GM04504 (cell line): Measurements from ENCODE around the gene TMEM129.
A peak's percentile ranks its signal among the peaks of the same experiment; 100 is the strongest.

Experiments
- DNase-seq: peaks from one replicate; pipeline ENCODE4 v3.0.0-alpha.2; 2012; ENCODE audit warnings: low read depth

Gene TMEM129

GRCh38 chr4:1721003-1721665 is at the start of gene TMEM129, which contains the start of gene TACC3:
TMEM129 (minus strand) TSS chr4:1721323; CDS start chr4:1720837, 486 bp downstream.
TACC3 (plus strand) TSS chr4:1721521; CDS start chr4:1723422, 1,901 bp downstream.
- DNase-seq, result peak; percentile 74

DNA sequence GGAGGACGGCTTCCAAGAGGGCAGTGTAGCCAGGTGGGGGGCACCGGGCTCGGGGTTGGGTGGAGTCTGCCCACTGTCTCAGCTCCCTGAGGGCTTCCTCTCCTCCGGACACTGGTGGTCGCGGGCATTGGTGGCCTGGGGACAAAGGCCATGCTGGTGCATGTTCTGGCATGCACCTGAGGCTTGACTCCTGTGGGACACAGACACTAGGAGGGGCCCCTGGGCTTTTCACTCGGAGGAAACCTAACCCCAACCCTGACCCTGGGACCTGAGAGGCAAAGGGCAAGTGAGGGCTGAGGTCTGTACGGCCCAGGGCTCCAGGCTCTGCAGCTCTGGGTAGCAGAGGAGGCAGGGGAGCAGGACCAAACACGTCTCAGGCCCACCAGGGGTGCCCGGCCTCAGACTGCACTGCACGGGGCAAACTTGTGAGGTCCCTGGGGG is 49.7 kb upstream of the TMEM129 start:
- no peak for DNase-seq

GRCh38 chr4:1770245-1770644 is 49.1 kb upstream of the TMEM129 start:
- no peak for DNase-seq

DNA sequence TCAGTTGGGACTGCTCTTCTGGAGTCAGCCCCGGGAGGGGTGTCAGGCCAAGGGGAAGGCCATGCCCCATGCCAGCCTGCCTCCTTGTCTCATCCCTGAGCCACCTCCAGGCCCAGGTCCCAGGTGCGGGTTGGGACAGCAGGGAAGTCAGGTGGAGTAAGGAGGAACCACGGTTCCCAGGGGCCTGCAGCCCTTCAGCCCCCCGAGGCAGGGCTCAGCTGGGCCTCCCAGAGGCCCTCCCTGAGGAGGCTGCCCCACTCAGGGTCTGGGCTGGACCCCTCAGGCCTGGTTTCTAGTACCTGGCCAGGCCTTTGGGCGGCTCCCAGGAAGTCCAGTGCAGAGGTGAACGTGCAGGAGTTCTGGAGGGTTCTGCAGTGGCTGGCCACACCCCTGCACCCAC is 48.6 kb upstream of the TMEM129 start:
- DNase-seq, result no peak

- DNase-seq, result no peak
Measured at GRCh38 chr4:1768367-1769034, 47.4 kb upstream of the TMEM129 start.

DNA sequence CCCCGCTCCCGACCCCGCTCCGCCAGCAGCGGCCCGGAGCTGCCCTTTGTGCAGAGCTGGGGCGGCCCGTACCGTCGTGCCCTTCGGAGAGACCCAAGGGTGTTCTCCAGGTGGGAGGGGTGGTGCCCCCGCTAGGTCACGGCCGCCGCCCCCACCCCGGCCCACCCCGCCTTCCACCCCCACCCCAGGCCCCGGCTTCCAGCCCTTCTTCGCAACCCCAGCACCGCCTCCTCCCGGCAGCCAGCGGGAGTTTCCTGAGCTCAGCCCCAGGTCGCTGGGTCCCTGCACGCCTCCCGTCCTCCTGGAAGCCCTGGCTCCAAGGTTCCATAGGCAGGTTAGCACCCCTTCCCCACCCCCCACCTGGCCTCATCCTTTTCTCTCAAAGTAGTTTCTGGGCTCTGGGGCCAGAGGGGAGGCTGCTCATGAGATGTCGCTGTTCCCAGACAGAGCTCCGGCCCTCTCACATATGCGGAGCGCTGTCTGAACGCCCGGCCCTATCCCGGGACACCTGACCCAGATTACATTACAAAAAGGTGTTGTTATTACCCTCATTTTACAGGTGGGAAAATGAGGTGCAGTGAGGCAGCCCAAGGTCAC is 46.7 kb upstream of the TMEM129 start:
- DNase-seq, result no peak

- no peak for DNase-seq
Measured at GRCh38 chr4:1767061-1767769, 46.1 kb upstream of the TMEM129 start.

GRCh38 chr4:1766106-1767060 is 45.3 kb upstream of the TMEM129 start:
- no peak for DNase-seq

DNA sequence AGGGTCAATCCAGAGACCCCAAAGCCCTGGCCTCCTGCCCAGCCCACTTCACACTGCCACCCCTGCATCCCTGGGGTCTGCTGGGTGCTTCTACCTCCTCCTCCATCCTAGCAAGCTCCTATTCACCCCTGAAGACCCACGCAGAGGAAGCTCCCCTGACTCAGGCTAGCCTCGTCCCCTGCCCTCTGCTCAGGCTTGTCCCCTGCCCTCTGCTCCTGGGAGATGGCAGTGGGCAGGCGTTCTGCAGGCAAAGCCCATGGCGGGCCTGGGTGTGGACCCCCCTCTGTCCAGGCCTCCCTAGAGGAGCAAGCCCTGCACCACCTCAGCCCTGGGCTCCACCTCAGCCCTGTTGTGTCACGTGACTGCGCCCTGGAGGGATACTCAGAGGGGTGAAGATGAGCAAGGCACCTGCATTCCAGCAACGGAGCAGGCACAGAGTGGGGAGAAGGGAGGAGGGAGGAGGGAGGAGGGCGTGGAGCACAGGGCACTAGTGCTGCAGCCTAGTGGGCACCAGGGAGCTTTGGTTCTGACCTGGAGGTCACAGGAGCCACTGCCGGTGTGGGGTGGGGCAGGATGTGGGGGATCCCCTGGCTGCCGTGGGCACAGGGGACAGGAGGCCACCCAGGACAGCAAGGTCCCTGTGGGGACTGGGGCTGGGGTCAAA is 44.4 kb upstream of the TMEM129 start:
- no peak for DNase-seq

GRCh38 chr4:1764670-1765069 is 43.5 kb upstream of the TMEM129 start:
- DNase-seq, result no peak

GRCh38 chr4:1763550-1764080 is 42.5 kb upstream of the TMEM129 start:
- peak; percentile 24 for DNase-seq

DNA sequence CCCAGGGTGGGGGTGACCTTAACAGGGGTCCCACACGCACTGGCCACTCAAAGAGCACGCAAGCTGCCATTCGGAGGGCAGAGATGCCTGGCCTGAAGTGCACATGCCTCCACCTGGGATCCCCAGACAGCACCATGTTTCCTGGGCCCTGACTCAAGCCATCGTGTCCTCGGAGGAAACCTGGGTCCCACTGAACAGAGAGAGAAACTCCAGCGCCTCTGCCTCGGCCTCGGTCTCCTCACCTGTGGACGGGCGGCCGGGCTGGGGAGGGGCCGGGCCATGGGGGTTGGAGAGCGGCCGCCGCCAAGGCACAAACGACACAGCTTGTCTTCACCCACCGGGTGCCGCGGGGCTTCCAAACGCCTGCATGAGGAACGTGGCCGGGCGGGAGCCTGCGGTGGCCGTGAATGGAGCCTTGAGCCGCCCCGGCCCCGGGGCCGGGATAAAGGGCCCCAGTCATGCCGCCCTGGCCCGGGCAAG is 42.0 kb upstream of the TMEM129 start:
- DNase-seq, result no peak

DNA sequence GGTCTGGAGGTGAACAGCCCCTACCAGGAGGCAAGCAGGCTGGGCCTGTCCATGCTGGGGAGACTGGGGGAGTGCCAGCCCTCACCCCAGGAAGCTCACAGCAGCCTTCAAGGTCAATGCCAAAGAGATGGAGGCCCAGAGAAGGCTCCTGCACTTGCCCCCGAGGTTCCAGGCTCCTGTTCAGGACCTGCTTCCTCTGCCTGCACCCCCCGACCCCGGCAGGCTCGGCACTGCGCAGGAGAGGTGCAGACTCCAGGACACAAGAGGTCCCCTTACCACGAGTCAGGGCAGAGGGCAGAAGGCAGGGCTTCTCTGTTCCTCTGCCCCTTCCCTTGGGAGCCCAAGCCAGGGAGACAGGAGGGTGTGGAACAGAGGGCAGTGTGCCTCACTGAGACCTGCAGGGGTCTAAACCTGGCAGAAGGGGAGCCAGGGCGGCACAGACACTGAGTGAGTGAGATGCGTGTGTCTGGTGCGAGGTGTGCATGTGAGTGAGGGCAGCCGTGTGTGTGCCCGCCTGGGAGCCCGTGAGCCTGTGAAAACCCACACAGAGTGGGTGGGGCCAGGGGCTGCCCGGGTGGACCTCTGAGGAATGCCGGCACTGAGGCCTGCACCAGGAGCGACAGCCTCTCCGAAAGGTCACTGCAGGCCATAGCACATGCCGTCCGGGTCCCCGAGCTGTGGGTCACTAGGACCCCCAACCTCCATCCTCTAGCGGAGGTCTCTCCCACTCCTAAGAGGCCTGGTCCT is 41.3 kb upstream of the TMEM129 start:
- no peak for DNase-seq

DNA sequence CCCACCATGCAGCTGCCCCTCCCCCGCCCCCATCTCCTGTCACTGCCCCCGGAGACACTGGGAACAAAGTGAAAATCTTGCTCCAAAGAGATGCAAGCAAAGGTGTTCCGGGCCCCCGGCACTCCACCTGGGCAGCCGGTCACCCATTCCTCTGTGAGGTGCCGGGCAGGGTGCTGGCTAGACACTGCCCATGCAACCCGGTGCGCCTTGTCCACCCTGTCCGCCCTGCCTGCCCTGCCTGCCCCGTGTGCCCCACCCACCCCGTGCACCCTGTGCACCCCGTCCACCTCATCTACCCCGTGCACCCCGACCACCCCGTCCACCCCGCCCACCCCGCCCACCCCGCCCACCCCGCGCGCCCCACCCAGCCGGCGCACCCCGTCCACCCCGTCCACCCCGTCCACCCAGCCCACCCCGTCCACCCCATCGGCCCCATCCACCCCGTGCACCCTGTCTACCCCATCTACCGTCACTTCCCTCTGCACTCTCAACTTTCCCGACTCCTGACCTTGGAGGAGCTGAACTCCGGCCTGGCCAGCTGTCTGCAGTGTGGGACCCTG is 40.1 kb upstream of the TMEM129 start:
- no peak for DNase-seq

- no peak for DNase-seq
Measured at GRCh38 chr4:1760521-1761071, 39.5 kb upstream of the TMEM129 start.

- DNase-seq, result no peak
Measured at GRCh38 chr4:1759818-1760223, 38.7 kb upstream of the TMEM129 start.

DNA sequence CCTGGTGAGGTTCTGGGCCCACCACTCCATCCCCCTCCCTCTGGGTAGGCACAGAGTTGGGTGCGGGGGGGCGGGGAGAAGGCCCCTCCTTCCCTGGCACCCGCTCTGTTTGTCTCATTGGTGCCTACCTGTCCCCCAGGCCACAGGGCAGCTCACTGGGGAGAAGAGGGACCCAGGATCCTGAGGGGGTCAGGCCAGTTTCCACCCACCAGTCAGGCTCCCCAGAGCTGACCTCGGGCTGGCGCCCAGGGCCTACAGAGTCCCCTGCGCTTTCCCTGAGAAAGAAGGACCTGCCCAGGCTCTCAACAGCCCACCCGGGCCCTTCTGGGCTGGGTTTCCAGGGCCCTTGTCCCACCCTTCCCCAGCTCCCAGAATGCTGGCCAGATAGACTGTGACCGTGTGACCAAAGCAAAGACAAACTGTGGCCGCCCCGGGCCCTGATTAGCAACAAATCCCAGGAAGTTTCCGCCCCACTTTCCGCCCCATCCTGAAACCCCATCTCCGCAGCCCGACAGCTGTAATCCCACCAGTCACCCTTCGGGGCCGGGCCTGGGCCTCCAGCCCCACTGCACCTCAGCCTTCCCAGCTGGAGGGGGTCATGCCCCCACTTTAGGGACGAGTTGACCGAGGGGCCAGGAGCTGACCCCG is 38.2 kb upstream of the TMEM129 start:
- DNase-seq, result no peak

DNA sequence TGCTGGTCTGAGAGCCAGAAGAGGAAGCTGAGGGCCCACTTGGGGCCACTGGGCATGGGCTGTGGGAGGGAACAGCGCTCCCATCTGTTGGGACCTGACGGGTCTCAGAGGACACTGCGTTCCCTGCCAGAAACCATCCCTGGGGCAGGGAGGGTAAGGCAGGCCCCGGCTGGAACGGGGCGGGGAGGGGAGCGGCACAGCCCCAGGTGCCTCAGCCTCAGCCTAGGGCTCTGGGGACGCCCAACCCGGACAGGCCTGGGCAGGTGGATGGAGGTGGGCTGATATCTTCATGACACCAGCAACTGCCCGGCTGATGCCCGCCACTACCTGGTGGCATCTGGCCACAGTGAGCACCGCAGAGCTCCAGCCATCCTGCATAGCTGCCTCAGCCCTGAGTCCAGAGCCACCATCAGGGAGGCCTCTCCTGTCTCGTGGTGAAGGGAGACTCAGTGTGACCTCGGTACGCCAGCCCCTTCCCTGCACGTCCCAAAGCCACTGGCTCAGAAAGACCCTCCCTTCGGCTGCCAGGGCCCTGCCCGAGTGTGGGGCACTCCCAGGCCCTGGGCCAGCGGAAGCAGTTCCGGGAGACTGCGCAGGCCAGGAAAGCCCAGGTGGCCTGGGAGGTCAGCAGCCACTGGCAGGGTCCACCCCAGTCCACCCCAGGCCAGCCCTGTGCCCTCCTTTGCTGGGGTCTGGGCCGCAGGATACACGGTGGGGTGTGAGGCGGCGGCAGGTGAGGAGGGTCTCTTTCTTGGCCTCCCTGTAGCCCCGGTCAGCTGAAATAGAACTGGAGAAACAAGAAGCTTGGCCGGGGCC is 37.4 kb upstream of the TMEM129 start:
- DNase-seq, result no peak
